HT-29 (cell line): ENCODE data around the gene DDX50. TPM values are rescaled to one million over a fixed set of nuclear protein-coding genes. Genes with fewer than 3 reads are reported as not detected.

Experiments used
- DNase-seq: peaks from one replicate; pipeline ENCODE4 v3.0.0-alpha.2; 2015; ENCODE audit warnings: low spot score
- small RNA-seq: library from RNA; depleted of rRNA; stranded (forward); fragments of <200 nt; gene quantifications from one replicate; pipeline ENCODE3, GENCODE V24; 2014
- total RNA-seq: library from RNA; depleted of rRNA; stranded (reverse); fragments of >200 nt; shearing (Covaris generic); gene quantifications from 2 replicates; pipeline ENCODE4 v1.2.3, GENCODE V29; 2014; rRNA removed

DDX50 gene
- total RNA-seq, 1 experiment from 2014 or later: 11.5 TPM

DNA sequence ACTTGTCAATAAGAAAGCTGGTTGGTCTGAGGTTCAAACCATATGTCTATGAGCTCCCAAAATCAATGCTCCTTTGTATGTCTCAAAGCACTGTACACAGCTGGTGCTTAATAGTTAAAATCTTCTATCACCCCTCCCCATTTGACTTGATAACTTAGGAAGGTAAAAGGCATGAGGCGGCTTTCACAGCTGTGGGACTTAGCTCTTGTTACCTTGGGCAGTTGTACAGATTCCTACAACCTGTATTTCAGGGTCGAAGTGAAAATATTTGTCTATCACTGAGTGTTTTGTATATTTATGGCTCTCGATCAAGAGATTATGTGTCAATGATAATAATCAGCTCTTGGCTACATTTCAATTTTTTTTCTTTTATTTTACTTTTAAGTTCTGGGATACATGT is 86.5 kb downstream of the DDX50 start:
- no peak for DNase-seq

GRCh38 chr10:68988530-68989316 is 87.6 kb downstream of the DDX50 start, which contains the start of gene KIFBP:
Gene KIFBP, plus strand, starts transcription at chr10:68988803. Its CDS starts 30 bp downstream, at chr10:68988833.
- DNase-seq: peak; percentile 95

DNA sequence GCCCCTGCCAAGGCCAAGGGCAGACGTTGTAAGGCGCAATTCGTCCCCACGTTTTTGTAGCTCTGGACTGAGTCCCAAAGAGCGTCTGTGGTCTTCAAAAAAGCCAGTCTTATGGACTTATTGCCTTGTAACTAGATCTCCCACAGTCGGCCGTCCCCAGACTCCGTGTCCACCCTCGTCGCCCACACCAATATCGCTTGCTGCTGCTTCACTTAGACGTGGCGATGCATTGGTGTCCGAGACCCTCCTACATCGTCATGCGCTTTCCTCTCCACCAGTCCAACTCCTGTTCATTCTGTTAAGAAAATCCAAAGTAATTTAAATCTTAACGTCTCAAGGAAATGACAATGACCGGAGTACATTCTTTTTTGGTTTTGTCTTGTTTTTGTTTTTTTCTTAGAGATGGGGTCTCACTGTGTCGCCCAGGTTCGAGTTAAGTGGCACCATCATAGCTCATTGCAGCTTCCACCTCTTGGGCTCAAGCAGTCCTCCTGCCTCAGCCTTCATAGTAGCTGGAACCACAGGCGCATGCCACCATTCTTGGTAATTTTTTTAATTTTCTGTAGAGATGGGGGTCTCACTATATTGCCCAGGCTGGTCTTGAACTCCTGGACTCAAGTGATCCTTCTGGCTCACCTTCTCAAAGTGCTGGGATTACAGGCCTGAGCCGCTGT is 88.3 kb downstream of the DDX50 start:
- DNase-seq: no peak

GRCh38 chr10:68992636-68993440 is 91.7 kb downstream of the DDX50 start:
- DNase-seq: no peak

Small RNA genes lying within 50 kb of the gene (small RNA-seq; reads per million reads assigned to genes)
- gene RNU6-571P: not detected

Other genes starting within 250 kb of the DDX50 start
- gene CCAR1, start 180.1 kb upstream of the DDX50 start, total RNA-seq: 51.0 and 62.5 TPM in 2 replicates
- gene STOX1, start 73.8 kb upstream of the DDX50 start, total RNA-seq: 0.69 and 2.5 TPM in 2 replicates
- gene DDX21, start 54.9 kb downstream of the DDX50 start, total RNA-seq: 80.6 and 82.2 TPM in 2 replicates
- 17.0 and 18.1 TPM in 2 replicates for gene KIFBP, start 87.5 kb downstream of the DDX50 start, total RNA-seq
- 0.13 TPM in 1 of 2 replicates, not detected in the other for gene SRGN, start 186.8 kb downstream of the DDX50 start, total RNA-seq
- 10.3 TPM in 2 replicates for gene VPS26A, start 222.9 kb downstream of the DDX50 start, total RNA-seq